Neural cell (in vitro differentiated cells): ENCODE results near the gene IL1RAP. TPM values are rescaled to one million over a fixed set of nuclear protein-coding genes. Genes with fewer than 3 reads are reported as not detected.

Experiments used
- H2AFZ ChIP-seq: fragments of 200-600, 300-800 bp; sonication (generic), shearing (Covaris generic); 2 replicates; pipeline ENCODE4 v1.6.0; 2014; ENCODE audit warnings: low read depth, mild to moderate bottlenecking, antibody characterized with exemption, low read length, moderate library complexity
- H3F3A ChIP-seq: fragments of 200-600 bp; shearing (Covaris generic); 2 replicates; pipeline ENCODE4 v1.6.1; 2016; ENCODE audit warnings: mild to moderate bottlenecking, moderate library complexity, mixed read lengths, antibody characterized with exemption, low read length; ENCODE audit not compliant: insufficient read depth, poor library complexity, severe bottlenecking
- H3K27ac ChIP-seq: fragments of 200-600, 300-800 bp; sonication (generic), shearing (Covaris generic); 2 replicates; pipeline ENCODE4 v1.5.1; 2014; ENCODE audit warnings: mild to moderate bottlenecking, low read length, moderate library complexity
- H3K27me3 ChIP-seq: fragments of 300-800, 200-600 bp; sonication (generic), shearing (Covaris generic); 2 replicates; pipeline ENCODE4 v1.6.0; 2014; ENCODE audit warnings: mild to moderate bottlenecking, low read depth, low read length, moderate library complexity; ENCODE audit not compliant: insufficient read depth
- H3K36me3 ChIP-seq: fragments of 300-800, 200-600 bp; sonication (generic), shearing (Covaris generic); 2 replicates; pipeline ENCODE4 v1.5.1; 2014; ENCODE audit warnings: mild to moderate bottlenecking, antibody characterized with exemption, low read length, moderate library complexity; ENCODE audit not compliant: insufficient read depth
- H3K4me2 ChIP-seq: fragments of 300-800, 200-600 bp; sonication (generic), shearing (Covaris generic); 2 replicates; pipeline ENCODE4 v1.6.0; 2014; ENCODE audit warnings: mild to moderate bottlenecking, low read length
- H3K4me3 ChIP-seq: fragments of 300-800, 200-600 bp; sonication (generic), shearing (Covaris generic); 2 replicates; pipeline ENCODE4 v1.5.1; 2014; ENCODE audit warnings: mild to moderate bottlenecking, low read length, moderate library complexity
- H3K79me2 ChIP-seq: fragments of 200-600 bp; shearing (Covaris generic); replicated peaks from 2 replicates; pipeline ENCODE4 v1.6.0; 2014; ENCODE audit warnings: mild to moderate bottlenecking, low read length, moderate library complexity; ENCODE audit not compliant: insufficient read depth
- H3K9ac ChIP-seq: fragments of 300-800, 200-600 bp; sonication (generic), shearing (Covaris generic); 2 replicates; pipeline ENCODE4 v1.6.1; 2016; ENCODE audit warnings: mild to moderate bottlenecking, low read length, mixed read lengths
- H3K9me2 ChIP-seq: fragments of 200-600 bp; shearing (Covaris generic); 2 replicates; pipeline ENCODE4 v1.6.1; 2016; ENCODE audit warnings: mild to moderate bottlenecking, low read length, mixed read lengths; ENCODE audit not compliant: insufficient read depth
- H3K9me3 ChIP-seq: fragments of 200-600, 300-800 bp; sonication (generic), shearing (Covaris generic); 2 replicates; pipeline ENCODE4 v1.6.1; 2016; ENCODE audit warnings: mild to moderate bottlenecking, mixed run types, low read length, moderate library complexity, mixed read lengths
- H4K20me1 ChIP-seq: fragments of 200-600 bp; shearing (Covaris generic); 2 replicates; pipeline ENCODE4 v1.6.1; 2016; ENCODE audit warnings: mild to moderate bottlenecking, mixed run types; ENCODE audit not compliant: insufficient read depth
- EP300 ChIP-seq: fragments of 450-650 bp; conservative IDR thresholded peaks from 2 replicates; pipeline ENCODE4 v1.6.1; 2014; ENCODE audit warnings: antibody characterized with exemption, mild to moderate bottlenecking, moderate library complexity; ENCODE audit not compliant: poor library complexity, severe bottlenecking
- EZH2 ChIP-seq: fragments of 200-600, 300-800 bp; shearing (Covaris generic), sonication (generic); IDR thresholded peaks from 2 replicates; pipeline ENCODE4 v1.6.1; 2014; ENCODE audit warnings: antibody characterized with exemption, low read length, borderline replicate concordance, mild to moderate bottlenecking; ENCODE audit not compliant: insufficient read depth, poor library complexity, severe bottlenecking
- MXI1 ChIP-seq: fragments of 450-650 bp; conservative IDR thresholded peaks from 2 replicates; pipeline ENCODE4 v1.6.1; 2014; ENCODE audit warnings: antibody characterized with exemption, mild to moderate bottlenecking; ENCODE audit not compliant: poor library complexity, severe bottlenecking
- POLR2AphosphoS5 ChIP-seq: IDR thresholded peaks from 2 replicates; pipeline ENCODE4 v1.6.1; 2012
- RAD21 ChIP-seq: fragments of 450-650 bp; conservative IDR thresholded peaks from 2 replicates; pipeline ENCODE4 v1.6.1; 2014; ENCODE audit warnings: antibody characterized with exemption, mild to moderate bottlenecking, moderate library complexity
- SMC3 ChIP-seq: fragments of 450-650 bp; conservative IDR thresholded peaks from 2 replicates; pipeline ENCODE4 v1.6.1; 2014; ENCODE audit warnings: antibody characterized with exemption, mild to moderate bottlenecking, moderate library complexity; ENCODE audit not compliant: poor library complexity
- TAF1 ChIP-seq: IDR thresholded peaks from 2 replicates; pipeline ENCODE4 v1.6.1; 2012; ENCODE audit warnings: low read depth
- polyA plus RNA-seq: library from polyadenylated mRNA; depleted of rRNA; stranded (reverse); fragments of >200 nt; gene quantifications from 2 replicates; pipeline ENCODE4 v1.2.3, GENCODE V29; 2014
- TF ChIP-seq, protein P1 (sequence below): fragments of 450-650 bp; IDR thresholded peaks from 2 replicates; pipeline ENCODE4 v1.5.1; 2014; ENCODE audit warnings: antibody characterized with exemption, mild to moderate bottlenecking, moderate library complexity; ENCODE audit not compliant: poor library complexity, severe bottlenecking
- TF ChIP-seq, protein P2 (sequence below): IDR thresholded peaks from 2 replicates; pipeline ENCODE4 v1.6.1; 2012; ENCODE audit warnings: borderline replicate concordance

Gene IL1RAP
- polyA plus RNA-seq, 1 donor from 2014 or later: 24.6 TPM

DNA sequence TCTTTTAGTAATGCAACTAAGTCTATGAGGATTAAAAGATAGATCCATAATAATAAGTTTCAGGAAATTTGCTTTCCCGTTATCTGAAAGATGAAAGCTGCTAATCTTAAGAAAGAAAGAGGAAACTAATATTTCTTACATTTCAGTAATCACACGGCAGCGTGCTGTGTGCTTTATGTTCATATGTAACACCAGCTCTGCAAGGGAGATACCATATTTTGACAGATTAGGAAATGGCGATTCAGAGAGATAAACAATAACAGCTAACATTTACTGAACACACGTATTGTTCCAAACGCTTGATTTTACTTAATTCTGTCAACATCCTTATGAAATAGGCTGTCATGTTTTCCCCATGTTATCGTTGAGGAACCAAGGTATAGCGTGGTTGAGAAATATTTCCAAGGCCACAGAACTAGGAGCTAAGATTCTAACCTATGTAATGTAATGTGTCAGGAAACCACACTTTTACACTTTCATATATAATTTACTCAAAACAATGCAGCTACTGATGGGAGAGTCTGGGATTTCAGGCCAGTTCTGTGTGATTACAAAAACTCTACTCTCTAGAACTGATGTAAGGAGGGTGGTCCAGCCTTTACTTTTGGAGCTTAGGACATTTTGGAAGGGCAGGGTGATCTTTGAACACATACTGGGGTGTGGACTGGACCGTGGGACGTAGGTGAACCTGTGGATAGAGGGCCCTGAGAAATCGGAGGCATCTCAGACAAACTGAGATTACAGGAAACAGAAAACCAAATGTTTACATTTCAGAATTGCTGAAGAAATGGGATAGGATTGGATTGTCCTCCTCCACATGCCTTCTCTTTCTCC, 100.6 kb downstream of the IL1RAP start:
- no peaks in the 10 kb centered on the region for H3K79me2 ChIP-seq
- no peak overlapping the region for H3K4me3 ChIP-seq
- no peaks in the 10 kb centered on the region for H3K27me3 ChIP-seq
- no peaks in the 10 kb centered on the region for H3K9me2 ChIP-seq
- no peak overlapping the region for H3K4me2 ChIP-seq
- H3K9ac ChIP-seq: no peak overlapping the region
- H3F3A ChIP-seq: no peaks in the 10 kb centered on the region
- no peaks in the 10 kb centered on the region for H4K20me1 ChIP-seq
- TF ChIP-seq, protein P1, sequence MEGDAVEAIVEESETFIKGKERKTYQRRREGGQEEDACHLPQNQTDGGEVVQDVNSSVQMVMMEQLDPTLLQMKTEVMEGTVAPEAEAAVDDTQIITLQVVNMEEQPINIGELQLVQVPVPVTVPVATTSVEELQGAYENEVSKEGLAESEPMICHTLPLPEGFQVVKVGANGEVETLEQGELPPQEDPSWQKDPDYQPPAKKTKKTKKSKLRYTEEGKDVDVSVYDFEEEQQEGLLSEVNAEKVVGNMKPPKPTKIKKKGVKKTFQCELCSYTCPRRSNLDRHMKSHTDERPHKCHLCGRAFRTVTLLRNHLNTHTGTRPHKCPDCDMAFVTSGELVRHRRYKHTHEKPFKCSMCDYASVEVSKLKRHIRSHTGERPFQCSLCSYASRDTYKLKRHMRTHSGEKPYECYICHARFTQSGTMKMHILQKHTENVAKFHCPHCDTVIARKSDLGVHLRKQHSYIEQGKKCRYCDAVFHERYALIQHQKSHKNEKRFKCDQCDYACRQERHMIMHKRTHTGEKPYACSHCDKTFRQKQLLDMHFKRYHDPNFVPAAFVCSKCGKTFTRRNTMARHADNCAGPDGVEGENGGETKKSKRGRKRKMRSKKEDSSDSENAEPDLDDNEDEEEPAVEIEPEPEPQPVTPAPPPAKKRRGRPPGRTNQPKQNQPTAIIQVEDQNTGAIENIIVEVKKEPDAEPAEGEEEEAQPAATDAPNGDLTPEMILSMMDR: no peak
- TF ChIP-seq, protein P2, sequence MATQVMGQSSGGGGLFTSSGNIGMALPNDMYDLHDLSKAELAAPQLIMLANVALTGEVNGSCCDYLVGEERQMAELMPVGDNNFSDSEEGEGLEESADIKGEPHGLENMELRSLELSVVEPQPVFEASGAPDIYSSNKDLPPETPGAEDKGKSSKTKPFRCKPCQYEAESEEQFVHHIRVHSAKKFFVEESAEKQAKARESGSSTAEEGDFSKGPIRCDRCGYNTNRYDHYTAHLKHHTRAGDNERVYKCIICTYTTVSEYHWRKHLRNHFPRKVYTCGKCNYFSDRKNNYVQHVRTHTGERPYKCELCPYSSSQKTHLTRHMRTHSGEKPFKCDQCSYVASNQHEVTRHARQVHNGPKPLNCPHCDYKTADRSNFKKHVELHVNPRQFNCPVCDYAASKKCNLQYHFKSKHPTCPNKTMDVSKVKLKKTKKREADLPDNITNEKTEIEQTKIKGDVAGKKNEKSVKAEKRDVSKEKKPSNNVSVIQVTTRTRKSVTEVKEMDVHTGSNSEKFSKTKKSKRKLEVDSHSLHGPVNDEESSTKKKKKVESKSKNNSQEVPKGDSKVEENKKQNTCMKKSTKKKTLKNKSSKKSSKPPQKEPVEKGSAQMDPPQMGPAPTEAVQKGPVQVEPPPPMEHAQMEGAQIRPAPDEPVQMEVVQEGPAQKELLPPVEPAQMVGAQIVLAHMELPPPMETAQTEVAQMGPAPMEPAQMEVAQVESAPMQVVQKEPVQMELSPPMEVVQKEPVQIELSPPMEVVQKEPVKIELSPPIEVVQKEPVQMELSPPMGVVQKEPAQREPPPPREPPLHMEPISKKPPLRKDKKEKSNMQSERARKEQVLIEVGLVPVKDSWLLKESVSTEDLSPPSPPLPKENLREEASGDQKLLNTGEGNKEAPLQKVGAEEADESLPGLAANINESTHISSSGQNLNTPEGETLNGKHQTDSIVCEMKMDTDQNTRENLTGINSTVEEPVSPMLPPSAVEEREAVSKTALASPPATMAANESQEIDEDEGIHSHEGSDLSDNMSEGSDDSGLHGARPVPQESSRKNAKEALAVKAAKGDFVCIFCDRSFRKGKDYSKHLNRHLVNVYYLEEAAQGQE: no peak
- TF ChIP-seq TAF1: no peak
- no peak for TF ChIP-seq EP300
- no peak for TF ChIP-seq POLR2AphosphoS5
- no peak for TF ChIP-seq EZH2
- no peak for TF ChIP-seq MXI1
- no peak for TF ChIP-seq RAD21
- TF ChIP-seq SMC3: no peak
- no peak overlapping the region for H2AFZ ChIP-seq
- no peaks in the 10 kb centered on the region for H3K9me3 ChIP-seq
- no peaks in the 10 kb centered on the region for H3K36me3 ChIP-seq
- H3K27ac ChIP-seq: no peak overlapping the region

DNA sequence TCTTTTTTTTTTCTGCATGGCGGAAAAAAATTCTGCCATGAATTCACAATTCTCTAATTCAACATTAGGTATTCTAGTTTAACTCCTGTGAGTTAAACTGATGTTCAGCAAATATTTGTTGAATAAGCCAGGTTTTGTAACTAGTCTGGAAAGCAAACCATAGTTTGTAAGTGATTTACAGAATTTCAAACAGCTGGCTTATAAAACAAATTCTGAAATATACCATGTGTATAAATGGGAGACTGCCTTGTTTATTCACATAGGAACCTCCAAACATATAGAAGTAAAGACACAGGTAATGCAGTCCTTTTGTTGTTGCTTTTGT, 101.1 kb downstream of the IL1RAP start:
- H3K79me2 ChIP-seq: no peaks in the 10 kb centered on the region
- no peaks in the 10 kb centered on the region for H3K9me3 ChIP-seq
- H3K4me2 ChIP-seq: no peak overlapping the region
- TF ChIP-seq, protein P1: no peak
- TF ChIP-seq POLR2AphosphoS5: no peak
- TF ChIP-seq, protein P2: no peak
- no peak for TF ChIP-seq MXI1
- TF ChIP-seq RAD21: no peak
- TF ChIP-seq EP300: no peak
- no peak for TF ChIP-seq TAF1
- TF ChIP-seq EZH2: no peak
- TF ChIP-seq SMC3: no peak
- H3F3A ChIP-seq: no peaks in the 10 kb centered on the region
- H3K4me3 ChIP-seq: no peak overlapping the region
- H2AFZ ChIP-seq: no peak overlapping the region
- no peaks in the 10 kb centered on the region for H3K27me3 ChIP-seq
- H3K36me3 ChIP-seq: no peaks in the 10 kb centered on the region
- H3K27ac ChIP-seq: no peak overlapping the region
- H4K20me1 ChIP-seq: no peaks in the 10 kb centered on the region
- H3K9ac ChIP-seq: no peak overlapping the region
- no peaks in the 10 kb centered on the region for H3K9me2 ChIP-seq
